Small intestine (tissue), 7 donors: ENCODE data around the gene NPPC. TPM values are rescaled to one million over a fixed set of nuclear protein-coding genes. Genes with fewer than 3 reads are reported as not detected.

Source experiments
- DNase-seq, 2 donors: peaks; one replicate each; pipeline versions ENCODE4 v3.0.0 to v3.0.0-alpha.2; 2013
- FAIRE-seq: peaks from 2 replicates; lab custom pipeline; 2012; peaks lifted over from hg19 to GRCh38; lab: Jason Lieb, UNC
- H3K27ac ChIP-seq, 3 donors: one replicate each; pipeline ENCODE4 v1.5.1; 2013; ENCODE audit warnings: low read length in 2 of 3, mild to moderate bottlenecking in 2 of 3, control low read depth in 1 of 3, inconsistent platforms in 1 of 3, low read depth in 1 of 3, moderate library complexity in 1 of 3
- H3K27me3 ChIP-seq, 3 donors: one replicate each; pipeline ENCODE4 v1.6.1; 2013; ENCODE audit warnings: low read length in 3 of 3, inconsistent platforms in 1 of 3; ENCODE audit not compliant: control insufficient read depth in 3 of 3, insufficient read depth in 3 of 3
- H3K36me3 ChIP-seq, 3 donors: one replicate each; pipeline ENCODE4 v1.6.1; 2013; ENCODE audit warnings: low read length in 3 of 3, inconsistent platforms in 1 of 3, low read depth in 1 of 3, mild to moderate bottlenecking in 1 of 3, moderate library complexity in 1 of 3; ENCODE audit not compliant: control insufficient read depth in 3 of 3, insufficient read depth in 2 of 3
- H3K4me1 ChIP-seq, 3 donors: one replicate each; pipeline ENCODE4 v1.6.1; 2013; ENCODE audit warnings: low read length in 2 of 3, inconsistent platforms in 1 of 3, low read depth in 1 of 3, mild to moderate bottlenecking in 1 of 3, moderate library complexity in 1 of 3; ENCODE audit not compliant: control insufficient read depth in 3 of 3, insufficient read depth in 2 of 3
- H3K4me3 ChIP-seq, 3 donors: one replicate each; pipeline ENCODE4 v1.5.1; 2013; ENCODE audit warnings: low read length in 3 of 3, control low read depth in 1 of 3, inconsistent platforms in 1 of 3, low read depth in 1 of 3, mild to moderate bottlenecking in 1 of 3, moderate library complexity in 1 of 3
- H3K9me3 ChIP-seq, 2 donors: one replicate each; pipeline ENCODE4 v1.6.1; 2013; ENCODE audit warnings: low read depth in 1 of 2, low read length in 1 of 2; ENCODE audit not compliant: control insufficient read depth in 2 of 2, insufficient read depth in 1 of 2
- WGBS, 3 donors: extraction: QIAGEN DNeasy Blood & Tissue Kit; methylation state at CpG; one replicate each; pipeline ENCODE4 v1.1.7; 2013; 5-methylcytosine and 5-hydroxymethylcytosine counted together
- polyA plus RNA-seq, 4 donors: library from polyadenylated mRNA; stranded (reverse) in 3 of 4; unstranded in 1 of 4; fragments of 200-250 nt in 3 of 4; fragments of 120-200 nt in 1 of 4; gene quantifications; one replicate each; pipeline versions ENCODE4 v1.2.1 to v1.2.3, GENCODE V29; 2013
- donor health status: healthy with polysubstance abuse.
- donor health status: control.
- donor health status: control.
- donor health status: Bipolar disorder and iron deficiency.
- donor health status: healthy.

NPPC gene
- polyA plus RNA-seq, 4 donors, result 0.13 to 0.50 TPM; not detected in 2

GRCh38 chr2:231894566-231895380 is 31.4 kb downstream of the NPPC start:
- DNase-seq (no peak), FAIRE-seq (no peak)
- H3K36me3 ChIP-seq, result no peaks in the 10 kb centered on the region
- H3K4me3 ChIP-seq, result no peak overlapping the region
- 85 to 88% (median 86%) methylated on average over 15 of the region's 15 CpGs for WGBS, 3 donors
- H3K4me1 ChIP-seq, result no peaks in the 10 kb centered on the region
- H3K27ac ChIP-seq, result no peak overlapping the region
- no peaks in the 10 kb centered on the region for H3K27me3 ChIP-seq
- H3K9me3 ChIP-seq, result no peaks in the 10 kb centered on the region

- no peak for DNase-seq
- Histone ChIP-seq H3K9me3 (peaks cover 0 to under 1% of the 10 kb centered on the region in 2 donors), H3K27ac (no peak overlapping the region), H3K4me1 (no peaks in the 10 kb centered on the region), H3K36me3 (no peaks in the 10 kb centered on the region), H3K4me3 (no peak overlapping the region), H3K27me3 (peaks cover 0 to 4% (median 3%) of the 10 kb centered on the region in 3 donors)
- FAIRE-seq, result no peak
- 83 to 87% (median 85%) methylated on average over 11 of the region's 11 CpGs for WGBS, 3 donors
Observed at GRCh38 chr2:231891514-231891905, 34.7 kb downstream of the NPPC start.

GRCh38 chr2:231890896-231891513 is 35.2 kb downstream of the NPPC start:
- Histone ChIP-seq H3K4me1 (no peaks in the 10 kb centered on the region), H3K9me3 (peaks cover 0 to 5% of the 10 kb centered on the region in 2 donors), H3K4me3 (no peak overlapping the region), H3K27me3 (peaks cover 0 to 4% (median 3%) of the 10 kb centered on the region in 3 donors), H3K36me3 (no peaks in the 10 kb centered on the region), H3K27ac (no peak overlapping the region)
- FAIRE-seq, result no peak
- DNase-seq, result peak in 1 of 2 donors; percentile 25
- WGBS, 3 donors, result 67 to 75% (median 68%) methylated on average over 11 of the region's 11 CpGs

GRCh38 chr2:231887756-231888155 is 38.4 kb downstream of the NPPC start:
- H3K4me3 ChIP-seq, result no peak overlapping the region
- peaks cover 0 to 15% of the 10 kb centered on the region in 2 donors for H3K9me3 ChIP-seq
- peaks cover 0 to 6% (median 4%) of the 10 kb centered on the region in 3 donors for H3K27me3 ChIP-seq
- FAIRE-seq, result no peak
- H3K27ac ChIP-seq, result no peak overlapping the region
- WGBS, 3 donors, result 81 to 92% (median 90%) methylated on average over 6 of the region's 6 CpGs
- H3K36me3 ChIP-seq, result no peaks in the 10 kb centered on the region
- DNase-seq, result no peak
- peaks cover 0 to 4% (median 0%) of the 10 kb centered on the region in 3 donors for H3K4me1 ChIP-seq

- peaks cover 0 to 19% of the 10 kb centered on the region in 2 donors for H3K9me3 ChIP-seq
- WGBS, 3 donors, result 68 to 89% (median 73%) methylated on average over 3 of the region's 3 CpGs
- FAIRE-seq, result no peak
- no peak overlapping the region for H3K27ac ChIP-seq
- H3K27me3 ChIP-seq, result peaks cover 0 to 6% (median 4%) of the 10 kb centered on the region in 3 donors
- H3K4me3 ChIP-seq, result no peak overlapping the region
- H3K36me3 ChIP-seq, result no peaks in the 10 kb centered on the region
- no peak for DNase-seq
- H3K4me1 ChIP-seq, result peaks cover 0 to 4% (median 0%) of the 10 kb centered on the region in 3 donors
Observed at GRCh38 chr2:231886071-231886681, 40.0 kb downstream of the NPPC start.

- H3K36me3 ChIP-seq, result no peaks in the 10 kb centered on the region
- peaks cover 0 to 6% (median 4%) of the 10 kb centered on the region in 3 donors for H3K27me3 ChIP-seq
- no peak overlapping the region for H3K4me3 ChIP-seq
- 72 to 78% (median 73%) methylated on average over 8 of the region's 8 CpGs for whole genome bisulfite sequencing, 3 donors
- peaks cover 0 to 19% of the 10 kb centered on the region in 2 donors for H3K9me3 ChIP-seq
- no peak for DNase-seq
- FAIRE-seq, result no peak
- H3K27ac ChIP-seq, result no peak overlapping the region
- H3K4me1 ChIP-seq, result peaks cover 0 to 4% (median 0%) of the 10 kb centered on the region in 3 donors
Observed at GRCh38 chr2:231884438-231885140, 41.6 kb downstream of the NPPC start.

GRCh38 chr2:231883468-231883881 is 42.7 kb downstream of the NPPC start:
- 5 to 7% (median 6%) methylated on average over 5 of the region's 5 CpGs for WGBS, 3 donors
- DNase-seq (peak; percentile 64 to 85), FAIRE-seq (no peak)
- Histone ChIP-seq H3K9me3 (peaks cover 0 to 19% of the 10 kb centered on the region in 2 donors), H3K27me3 (peaks cover 0 to 6% (median 4%) of the 10 kb centered on the region in 3 donors), H3K27ac (peak overlapping the region in 1 of 3 donors; percentile 5), H3K4me1 (peaks cover 0 to 4% (median 0%) of the 10 kb centered on the region in 3 donors), H3K4me3 (no peak overlapping the region), H3K36me3 (no peaks in the 10 kb centered on the region)

- peaks cover 0 to 4% (median 2%) of the 10 kb centered on the region in 3 donors for H3K27me3 ChIP-seq
- H3K9me3 ChIP-seq, result peaks cover 0 to 19% of the 10 kb centered on the region in 2 donors
- DNase-seq (no peak), FAIRE-seq (no peak)
- H3K4me1 ChIP-seq, result peaks cover 0 to 4% (median 0%) of the 10 kb centered on the region in 3 donors
- 71 to 77% (median 77%) methylated on average over 7 of the region's 7 CpGs for WGBS, 3 donors
- no peaks in the 10 kb centered on the region for H3K36me3 ChIP-seq
- H3K4me3 ChIP-seq, result no peak overlapping the region
- H3K27ac ChIP-seq, result no peak overlapping the region
Observed at GRCh38 chr2:231882646-231883045, 43.5 kb downstream of the NPPC start.
